ENCODE results near the gene GRB7.
"Not testable (repeated sequence)": the region's sequence is repeated elsewhere in the genome, so short reads cannot be mapped to it uniquely, and the experiment has no call there.

Gene GRB7

DNA sequence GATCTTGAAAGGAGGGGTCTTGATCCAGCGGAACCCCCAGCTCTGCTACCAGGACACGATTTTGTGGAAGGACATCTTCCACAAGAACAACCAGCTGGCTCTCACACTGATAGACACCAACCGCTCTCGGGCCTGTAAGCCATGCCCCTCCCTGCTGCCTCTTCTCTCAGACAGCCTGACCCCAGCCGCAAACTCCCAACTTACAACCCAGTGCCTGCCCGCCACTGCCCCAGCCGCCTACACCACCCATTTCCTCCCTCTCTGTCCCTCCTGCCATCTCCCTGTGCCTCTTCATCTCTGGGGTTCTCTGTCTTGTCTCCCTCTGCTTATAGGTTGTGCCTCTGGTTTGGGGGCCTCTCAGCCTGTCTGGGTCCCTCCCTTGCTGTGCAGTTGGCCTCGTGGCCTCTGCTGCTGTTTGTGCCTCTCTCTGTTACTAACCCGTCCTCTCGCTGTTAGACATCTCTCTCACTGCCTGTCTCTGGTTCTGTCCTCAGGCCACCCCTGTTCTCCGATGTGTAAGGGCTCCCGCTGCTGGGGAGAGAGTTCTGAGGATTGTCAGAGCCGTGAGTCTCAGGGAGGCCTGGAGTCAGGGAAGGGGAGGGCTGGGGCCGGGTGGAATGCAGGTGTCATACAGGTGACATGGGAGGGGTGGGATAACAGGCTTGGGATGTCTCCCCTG, 28.3 kb upstream of the GRB7 start:
- no peak for DNase-seq

DNA sequence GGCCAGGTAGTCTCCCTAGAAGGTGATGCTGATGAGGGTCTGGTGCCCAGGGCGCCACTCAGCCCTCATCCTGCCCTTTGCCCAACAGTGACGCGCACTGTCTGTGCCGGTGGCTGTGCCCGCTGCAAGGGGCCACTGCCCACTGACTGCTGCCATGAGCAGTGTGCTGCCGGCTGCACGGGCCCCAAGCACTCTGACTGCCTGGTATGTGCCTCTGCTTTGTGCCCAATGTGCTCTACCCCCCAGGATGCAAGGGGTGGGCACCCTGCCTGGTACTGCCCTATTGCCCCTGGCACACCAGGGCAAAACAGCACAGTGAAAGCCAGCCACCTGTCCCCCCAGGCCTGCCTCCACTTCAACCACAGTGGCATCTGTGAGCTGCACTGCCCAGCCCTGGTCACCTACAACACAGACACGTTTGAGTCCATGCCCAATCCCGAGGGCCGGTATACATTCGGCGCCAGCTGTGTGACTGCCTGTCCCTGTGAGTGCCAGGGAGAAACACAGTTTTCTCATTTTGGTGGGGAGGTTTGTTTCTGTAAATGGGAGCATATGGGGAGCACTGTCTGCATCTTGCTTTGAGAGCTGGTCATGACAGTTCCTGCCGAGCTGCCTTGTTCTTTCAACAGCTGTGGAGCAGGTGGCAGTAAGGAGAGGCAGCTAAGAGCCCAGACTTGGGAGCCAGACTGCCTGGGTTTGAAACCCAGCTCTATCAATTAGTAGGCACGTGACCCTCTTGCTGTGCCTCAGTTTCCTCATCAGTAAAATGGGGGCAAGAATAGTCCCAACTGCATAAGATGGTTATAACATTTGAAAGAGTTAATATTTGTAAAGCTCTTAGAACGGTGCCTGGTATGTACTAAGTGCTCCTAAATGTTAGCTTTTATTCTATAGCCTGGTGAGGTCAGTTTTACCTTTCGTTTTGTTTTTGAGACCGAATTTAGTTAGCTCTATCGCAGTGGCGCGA, 27.5 kb upstream of the GRB7 start:
- no peak for DNase-seq

DNA sequence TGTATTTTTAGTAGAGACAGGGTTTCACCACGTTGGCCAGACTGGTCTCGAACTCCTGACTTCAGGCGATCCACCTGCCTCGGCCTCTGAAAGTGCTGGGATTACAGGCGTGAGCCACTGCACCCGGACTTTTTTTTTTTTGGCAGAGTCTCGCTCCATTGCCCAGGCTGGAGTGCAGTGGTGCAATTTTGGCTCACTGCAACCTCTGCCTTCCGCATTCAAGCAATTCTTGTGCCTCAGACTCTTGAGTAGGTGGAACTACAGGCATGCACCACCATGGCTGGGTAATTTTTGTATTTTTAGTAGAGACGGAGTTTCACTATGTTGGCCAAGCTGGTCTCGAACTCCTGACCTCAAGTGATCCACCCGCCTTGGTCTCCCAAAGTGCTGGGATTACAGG, 26.7 kb upstream of the GRB7 start:
- not testable (repeated sequence) for DNase-seq

GRCh38 chr17:39711851-39712250, 25.9 kb upstream of the GRB7 start:
- DNase-seq = no peak

GRCh38 chr17:39714234-39714633, 23.5 kb upstream of the GRB7 start:
- no peak for DNase-seq

- no peak for DNase-seq
Observed at GRCh38 chr17:39715375-39716072, 22.2 kb upstream of the GRB7 start.

GRCh38 chr17:39716073-39716818, 21.5 kb upstream of the GRB7 start:
- DNase-seq = no peak

DNA sequence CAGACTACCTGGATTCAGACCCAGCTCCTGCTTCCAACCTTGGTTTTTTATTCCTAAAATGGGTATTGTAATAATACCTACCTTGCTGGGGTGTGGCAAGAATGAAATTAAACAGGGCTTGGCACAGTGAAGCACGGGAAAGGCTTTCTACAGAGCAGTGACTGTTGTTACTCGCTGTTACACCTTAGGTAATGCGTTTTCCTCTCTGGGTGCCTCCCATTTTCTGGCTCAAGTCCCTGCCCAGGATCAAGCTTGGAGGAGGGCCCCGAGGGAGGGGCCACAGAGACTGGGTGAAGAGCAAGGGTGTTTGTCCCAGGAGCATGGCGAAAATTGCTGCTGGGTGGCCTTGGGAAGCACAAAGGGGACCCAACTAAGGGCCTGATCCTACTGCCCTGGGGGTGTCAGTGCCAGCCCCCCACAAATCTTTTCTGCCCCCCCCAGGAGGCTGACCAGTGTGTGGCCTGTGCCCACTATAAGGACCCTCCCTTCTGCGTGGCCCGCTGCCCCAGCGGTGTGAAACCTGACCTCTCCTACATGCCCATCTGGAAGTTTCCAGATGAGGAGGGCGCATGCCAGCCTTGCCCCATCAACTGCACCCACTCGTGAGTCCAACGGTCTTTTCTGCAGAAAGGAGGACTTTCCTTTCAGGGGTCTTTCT, 20.7 kb upstream of the GRB7 start:
- no peak for DNase-seq

DNA sequence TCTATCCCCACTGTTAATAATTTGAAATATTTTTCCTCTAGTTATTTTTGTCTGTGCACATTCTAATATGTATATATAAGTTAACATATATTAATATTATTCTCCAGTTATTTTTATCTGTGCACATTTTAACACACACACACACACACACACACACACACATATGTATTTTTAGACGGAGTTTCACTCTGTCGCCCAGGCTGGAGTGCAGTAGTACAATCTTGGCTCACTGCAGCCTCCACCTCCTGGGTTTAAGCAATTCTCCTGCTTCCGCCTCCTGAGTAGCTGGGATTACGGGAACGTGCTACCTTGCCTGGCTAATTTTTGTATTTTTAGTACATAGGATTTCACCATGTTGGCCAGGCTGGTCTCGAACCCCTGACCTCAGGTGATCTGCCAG, 20.1 kb upstream of the GRB7 start:
- DNase-seq = no peak

GRCh38 chr17:39719563-39720355, 18.0 kb upstream of the GRB7 start:
- no peak for DNase-seq

DNA sequence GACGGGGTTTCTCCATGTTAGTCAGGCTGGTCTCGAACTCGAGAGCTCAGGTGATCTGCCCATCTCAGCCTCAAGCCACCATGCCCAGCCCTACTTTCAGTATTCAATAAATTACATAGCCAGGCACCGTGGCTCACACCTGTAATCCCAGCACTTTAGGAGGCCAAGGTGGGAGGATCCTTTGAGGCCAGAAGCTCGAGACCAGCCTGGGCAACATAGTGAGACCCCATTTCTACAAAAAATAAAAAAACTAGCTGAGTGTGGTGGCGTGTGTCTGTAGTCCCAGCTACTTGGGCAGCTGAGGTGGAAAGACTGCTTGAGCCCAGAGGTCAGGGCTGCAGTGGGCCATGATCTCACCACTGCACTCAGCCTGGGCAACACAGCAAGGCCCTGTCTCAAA, 15.6 kb upstream of the GRB7 start:
- DNase-seq = no peak

GRCh38 chr17:39722965-39723848, 14.5 kb upstream of the GRB7 start:
- no peak for DNase-seq

- DNase-seq = no peak
Observed at GRCh38 chr17:39724731-39725130, 13.0 kb upstream of the GRB7 start.

- not testable (repeated sequence) for DNase-seq
Observed at GRCh38 chr17:39725923-39726322, 11.8 kb upstream of the GRB7 start.

GRCh38 chr17:39726617-39727016, 11.1 kb upstream of the GRB7 start:
- no peak for DNase-seq

- DNase-seq = no peak
Observed at GRCh38 chr17:39727556-39727955, 10.2 kb upstream of the GRB7 start.

DNA sequence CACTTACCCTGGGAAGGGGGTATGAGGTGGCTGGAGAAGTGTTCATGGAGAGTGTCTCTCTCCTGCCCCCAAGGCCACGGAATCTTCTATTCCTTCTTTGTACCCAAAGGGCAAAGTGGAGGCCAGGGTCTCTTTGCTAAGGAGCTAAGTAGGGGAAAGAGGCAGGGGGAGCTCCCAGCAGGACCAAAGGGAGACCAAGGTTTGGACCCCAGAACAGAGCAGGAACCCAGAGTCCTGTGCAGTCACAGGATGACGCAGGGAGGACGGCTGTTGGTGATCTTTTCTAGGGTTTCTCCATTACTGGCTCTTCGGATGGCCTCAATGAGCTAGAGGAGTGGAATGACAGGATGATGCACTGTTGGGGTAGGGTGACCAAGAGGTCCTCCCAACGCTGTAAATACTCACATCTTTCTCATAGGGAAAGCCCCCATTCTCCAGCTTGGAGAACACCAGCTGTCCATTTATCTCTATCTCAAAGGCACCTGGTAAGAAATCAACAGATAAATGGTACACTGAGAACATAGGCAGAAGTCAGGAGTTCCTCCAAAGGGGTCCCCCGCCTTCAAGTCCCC, 8.4 kb upstream of the GRB7 start:
- DNase-seq = no peak

GRCh38 chr17:39730095-39730921, 7.4 kb upstream of the GRB7 start, which contains the start of gene MIEN1:
TSS of gene MIEN1 (minus strand) at chr17:39730532. CDS start at chr17:39730495, 37 bp downstream.
- DNase-seq = peak; percentile 93
